ENCODE results near the gene MRPL54. TPM values are rescaled to one million over a fixed set of nuclear protein-coding genes. Genes with fewer than 3 reads are reported as not detected.

The MRPL54 gene
- total RNA-seq, 2 donors from 2014 or later: 38.1 to 38.9 TPM

DNA sequence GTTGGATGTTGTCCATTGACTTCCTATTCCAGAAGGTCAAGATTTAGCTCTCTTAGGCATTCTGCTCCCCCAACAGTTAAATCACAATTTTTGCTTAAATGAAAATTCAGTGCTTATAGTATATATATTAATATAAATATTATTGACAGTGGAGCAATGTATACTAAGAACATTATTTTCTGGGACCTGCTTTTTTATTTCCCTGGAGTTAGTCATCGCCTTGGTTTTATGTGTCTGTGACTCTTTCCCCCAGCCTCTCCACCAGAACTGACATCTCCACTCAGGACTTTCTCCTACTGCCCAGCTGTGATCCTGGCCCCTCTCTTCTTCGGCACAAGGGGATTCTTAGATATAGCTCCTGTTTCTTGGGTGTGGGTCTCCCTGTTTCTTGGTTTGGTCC, 33.9 kb downstream of the MRPL54 start:
- H3K36me3 ChIP-seq (ENCODE audit: control insufficient read depth, insufficient read depth, low read length): no peaks in the 10 kb centered on the region
- H3K4me3 ChIP-seq (ENCODE audit: low read length): no peak overlapping the region
- H3K9ac ChIP-seq (ENCODE audit: extremely low read depth, low read length, poor library complexity, severe bottlenecking): no peak overlapping the region
- H3K4me3 Mint-ChIP-seq: no peak overlapping the region
- no peaks in the 10 kb centered on the region for H3K36me3 Mint-ChIP-seq (ENCODE audit: low read depth)
- no peak overlapping the region for H3K27ac ChIP-seq (ENCODE audit: low read depth, low read length)
- 83 to 95% methylated on average over 1 to 2 of the region's 2 CpGs for WGBS, 2 experiments (ENCODE audit: insufficient coverage in 1 of 2, insufficient read length in 1 of 2)
- peaks cover 31% of the 10 kb centered on the region for H3K27me3 Mint-ChIP-seq (ENCODE audit: insufficient read depth)
- H3K27ac Mint-ChIP-seq: no peak overlapping the region
- peaks cover 20% of the 10 kb centered on the region for H3K27me3 ChIP-seq (ENCODE audit: control insufficient read depth, insufficient read depth, low read length, poor library complexity, severe bottlenecking)
- no peaks in the 10 kb centered on the region for H3K4me1 Mint-ChIP-seq
- no peak for DNase-seq
- no peaks in the 10 kb centered on the region for H3K9me3 ChIP-seq (ENCODE audit: control insufficient read depth, low read length)
- TF ChIP-seq, protein P1, sequence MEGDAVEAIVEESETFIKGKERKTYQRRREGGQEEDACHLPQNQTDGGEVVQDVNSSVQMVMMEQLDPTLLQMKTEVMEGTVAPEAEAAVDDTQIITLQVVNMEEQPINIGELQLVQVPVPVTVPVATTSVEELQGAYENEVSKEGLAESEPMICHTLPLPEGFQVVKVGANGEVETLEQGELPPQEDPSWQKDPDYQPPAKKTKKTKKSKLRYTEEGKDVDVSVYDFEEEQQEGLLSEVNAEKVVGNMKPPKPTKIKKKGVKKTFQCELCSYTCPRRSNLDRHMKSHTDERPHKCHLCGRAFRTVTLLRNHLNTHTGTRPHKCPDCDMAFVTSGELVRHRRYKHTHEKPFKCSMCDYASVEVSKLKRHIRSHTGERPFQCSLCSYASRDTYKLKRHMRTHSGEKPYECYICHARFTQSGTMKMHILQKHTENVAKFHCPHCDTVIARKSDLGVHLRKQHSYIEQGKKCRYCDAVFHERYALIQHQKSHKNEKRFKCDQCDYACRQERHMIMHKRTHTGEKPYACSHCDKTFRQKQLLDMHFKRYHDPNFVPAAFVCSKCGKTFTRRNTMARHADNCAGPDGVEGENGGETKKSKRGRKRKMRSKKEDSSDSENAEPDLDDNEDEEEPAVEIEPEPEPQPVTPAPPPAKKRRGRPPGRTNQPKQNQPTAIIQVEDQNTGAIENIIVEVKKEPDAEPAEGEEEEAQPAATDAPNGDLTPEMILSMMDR (conservative IDR thresholded peaks at IDR 0.05): no peak
- no peaks in the 10 kb centered on the region for H3K4me1 ChIP-seq (ENCODE audit: control insufficient read depth, insufficient read depth, low read length)
- H3K9me3 Mint-ChIP-seq: peaks cover 7% of the 10 kb centered on the region

- H3K27me3 ChIP-seq (ENCODE audit: control insufficient read depth, insufficient read depth, low read length, poor library complexity, severe bottlenecking): peaks cover 33% of the 10 kb centered on the region
- Mint-ChIP-seq H3K27ac (no peak overlapping the region), H3K36me3 (ENCODE audit: low read depth) (no peaks in the 10 kb centered on the region), H3K9me3 (peaks cover 7% of the 10 kb centered on the region), H3K4me1 (no peaks in the 10 kb centered on the region), H3K27me3 (ENCODE audit: insufficient read depth) (peaks cover 46% of the 10 kb centered on the region), H3K4me3 (no peak overlapping the region)
- no peaks in the 10 kb centered on the region for H3K9me3 ChIP-seq (ENCODE audit: control insufficient read depth, low read length)
- DNase-seq: no peak
- TF ChIP-seq, protein P1 (conservative IDR thresholded peaks at IDR 0.05): no peak
- no peak overlapping the region for H3K27ac ChIP-seq (ENCODE audit: low read depth, low read length)
- H3K4me3 ChIP-seq (ENCODE audit: low read length): no peak overlapping the region
- H3K4me1 ChIP-seq (ENCODE audit: control insufficient read depth, insufficient read depth, low read length): no peaks in the 10 kb centered on the region
- H3K9ac ChIP-seq (ENCODE audit: extremely low read depth, low read length, poor library complexity, severe bottlenecking): no peak overlapping the region
- 86 to 88% methylated on average over 4 to 6 of the region's 6 CpGs for WGBS, 2 experiments (ENCODE audit: insufficient coverage in 1 of 2, insufficient read length in 1 of 2)
- no peaks in the 10 kb centered on the region for H3K36me3 ChIP-seq (ENCODE audit: control insufficient read depth, insufficient read depth, low read length)
Observed at GRCh38 chr19:3798137-3798536, 35.7 kb downstream of the MRPL54 start.

DNA sequence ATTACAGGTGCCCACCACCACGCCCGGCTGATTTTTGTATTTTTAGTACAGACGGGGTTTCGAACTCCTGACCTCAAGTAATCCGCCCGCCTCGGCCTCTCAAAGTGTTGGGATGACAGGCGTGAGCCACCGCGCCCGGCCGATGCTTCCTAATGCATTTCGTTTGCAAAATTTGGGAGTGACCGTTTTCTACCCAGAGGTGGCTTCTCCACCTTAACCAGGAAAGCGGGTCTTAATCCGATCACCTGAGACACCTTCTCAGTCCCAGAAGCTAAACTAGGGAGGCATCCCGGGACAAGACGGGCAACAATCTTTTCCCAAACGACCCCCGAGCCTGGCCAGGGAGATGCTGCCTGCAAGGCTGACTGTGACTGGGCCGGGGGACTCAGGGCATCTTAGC, 38.5 kb downstream of the MRPL54 start:
- TF ChIP-seq, protein P1 (conservative IDR thresholded peaks at IDR 0.05): no peak
- H3K9me3 Mint-ChIP-seq: peaks cover 7% of the 10 kb centered on the region
- no peaks in the 10 kb centered on the region for H3K36me3 Mint-ChIP-seq (ENCODE audit: low read depth)
- peaks cover 40% of the 10 kb centered on the region for H3K27me3 Mint-ChIP-seq (ENCODE audit: insufficient read depth)
- Histone ChIP-seq H3K36me3 (ENCODE audit: control insufficient read depth, insufficient read depth, low read length) (no peaks in the 10 kb centered on the region), H3K9ac (ENCODE audit: extremely low read depth, low read length, poor library complexity, severe bottlenecking) (no peak overlapping the region), H3K9me3 (ENCODE audit: control insufficient read depth, low read length) (no peaks in the 10 kb centered on the region), H3K4me1 (ENCODE audit: control insufficient read depth, insufficient read depth, low read length) (no peaks in the 10 kb centered on the region), H3K4me3 (ENCODE audit: low read length) (peak overlapping the region; percentile 53), H3K27ac (ENCODE audit: low read depth, low read length) (no peak overlapping the region), H3K27me3 (ENCODE audit: control insufficient read depth, insufficient read depth, low read length, poor library complexity, severe bottlenecking) (peaks cover 33% of the 10 kb centered on the region)
- 54 to 60% methylated on average over 16 to 21 of the region's 21 CpGs for WGBS, 2 experiments (ENCODE audit: insufficient coverage in 1 of 2, insufficient read length in 1 of 2)
- no peak overlapping the region for H3K27ac Mint-ChIP-seq
- DNase-seq: no peak
- H3K4me3 Mint-ChIP-seq: peak overlapping the region; percentile 40
- H3K4me1 Mint-ChIP-seq: no peaks in the 10 kb centered on the region

All from endodermal cell (in vitro differentiated cells).